Endodermal cell (in vitro differentiated cells): ENCODE data around the gene MEIKIN. TPM values are rescaled to one million over a fixed set of nuclear protein-coding genes. Genes with fewer than 3 reads are reported as not detected.

Experiments used
- DNase-seq: peaks from one replicate; pipeline ENCODE4 v3.0.0-alpha.2; 2017
- H3K27ac ChIP-seq: 2 replicates; pipeline ENCODE4 v1.5.1; 2013; ENCODE audit warnings: mild to moderate bottlenecking, low read depth, low read length, moderate library complexity
- H3K27me3 ChIP-seq: 2 replicates; pipeline ENCODE4 v1.6.1; 2013; ENCODE audit warnings: mild to moderate bottlenecking, low read length, moderate library complexity; ENCODE audit not compliant: insufficient read depth, control insufficient read depth, poor library complexity, severe bottlenecking
- H3K36me3 ChIP-seq: 2 replicates; pipeline ENCODE4 v1.7.0; 2013; ENCODE audit warnings: mild to moderate bottlenecking, low read length, moderate library complexity; ENCODE audit not compliant: control insufficient read depth, insufficient read depth
- H3K4me1 ChIP-seq: one replicate; pipeline ENCODE4 v1.7.0; 2013; ENCODE audit warnings: low read length; ENCODE audit not compliant: control insufficient read depth, insufficient read depth
- H3K4me3 ChIP-seq: 2 replicates; pipeline ENCODE4 v1.5.1; 2013; ENCODE audit warnings: mild to moderate bottlenecking, low read length, moderate library complexity
- H3K9ac ChIP-seq: 2 replicates; pipeline ENCODE4 v1.6.1; 2013; ENCODE audit warnings: mild to moderate bottlenecking, low read length, moderate library complexity; ENCODE audit not compliant: poor library complexity, severe bottlenecking; ENCODE audit errors: extremely low read depth
- H3K9me3 ChIP-seq: 2 replicates; pipeline ENCODE4 v1.6.1; 2013; ENCODE audit warnings: mild to moderate bottlenecking, low read length, moderate library complexity; ENCODE audit not compliant: control insufficient read depth
- H3K27ac Mint-ChIP-seq: 2 replicates; pipeline ENCODE4 v1.8.0; 2020; ENCODE audit warnings: mixed read lengths
- H3K27me3 Mint-ChIP-seq: 2 replicates; pipeline ENCODE4 v1.8.0; 2021; ENCODE audit warnings: mild to moderate bottlenecking, mixed read lengths; ENCODE audit not compliant: insufficient read depth
- H3K36me3 Mint-ChIP-seq: 2 replicates; pipeline ENCODE4 v1.8.0; 2020; ENCODE audit warnings: low read depth, mixed read lengths
- H3K4me1 Mint-ChIP-seq: 2 replicates; pipeline ENCODE4 v1.8.0; 2020; ENCODE audit warnings: mixed read lengths
- H3K4me3 Mint-ChIP-seq: 2 replicates; pipeline ENCODE4 v1.8.0; 2020; ENCODE audit warnings: mild to moderate bottlenecking, moderate library complexity, mixed read lengths
- H3K9me3 Mint-ChIP-seq: 2 replicates; pipeline ENCODE4 v1.8.0; 2020; ENCODE audit warnings: mild to moderate bottlenecking, mixed read lengths
- WGBS, 2 experiments: methylation state at CpG; one replicate each; pipeline versions ENCODE4 v1.1.5 to v1.1.7; 2013; ENCODE audit warnings: missing lambda C conversion rate in 2 of 2, mixed read lengths in 1 of 2; ENCODE audit not compliant: insufficient coverage in 1 of 2, insufficient read length in 1 of 2; 5-methylcytosine and 5-hydroxymethylcytosine counted together
- total RNA-seq, 2 donors: library from RNA; stranded (reverse); fragmentation: NEBNext Ultra II Directional in 1 of 2; extraction: Animal tissue kit (Norgen Biotek cat#: 25700) in 1 of 2; gene quantifications; 2 replicates in 1 of 2; 3 replicates in 1 of 2; pipeline ENCODE4 v1.2.1, GENCODE V29; 2021
- TF ChIP-seq, protein P1 (sequence below): fragments of 200-600 bp; sonication (generic); conservative IDR thresholded peaks from 2 replicates; pipeline ENCODE4 v1.5.0; 2021; ENCODE audit warnings: antibody characterized with exemption, mild to moderate bottlenecking

MEIKIN gene
- total RNA-seq, 2 donors from 2014 or later = not detected

DNA sequence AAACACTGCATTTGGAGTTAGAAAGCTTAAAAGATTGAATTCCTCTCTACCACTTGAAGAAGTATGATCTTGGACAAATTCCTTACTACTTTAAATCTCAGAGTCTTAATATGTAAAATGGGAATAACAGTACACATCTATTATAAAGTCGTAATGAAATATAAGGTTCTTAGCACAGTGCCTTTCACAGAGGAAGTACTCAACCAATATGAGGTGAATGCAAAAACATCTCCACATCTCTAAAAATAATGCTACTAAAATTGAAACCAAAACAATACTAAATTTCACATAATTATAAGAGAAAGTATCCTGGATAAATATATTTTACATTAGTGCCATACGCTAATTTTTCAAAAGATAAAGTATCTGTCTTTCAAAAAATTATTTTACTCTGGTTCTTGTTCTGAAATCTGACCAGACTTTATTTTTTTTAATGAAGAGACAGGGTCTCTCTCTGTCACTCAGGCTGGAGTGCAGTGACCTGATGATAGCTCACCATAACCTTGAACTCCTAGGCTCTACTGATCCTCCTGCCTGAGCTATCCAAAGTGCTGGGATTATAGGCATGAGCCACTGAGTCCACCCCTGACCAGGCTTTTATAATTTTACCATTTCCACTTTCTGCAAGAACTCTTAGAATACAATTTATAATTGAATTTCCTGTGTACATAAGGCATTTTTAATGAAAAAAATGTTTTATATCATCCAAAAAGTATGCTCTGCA lies 127.3 kb downstream of the MEIKIN start:
- no peaks in the 10 kb centered on the region for H3K9me3 Mint-ChIP-seq

DNA sequence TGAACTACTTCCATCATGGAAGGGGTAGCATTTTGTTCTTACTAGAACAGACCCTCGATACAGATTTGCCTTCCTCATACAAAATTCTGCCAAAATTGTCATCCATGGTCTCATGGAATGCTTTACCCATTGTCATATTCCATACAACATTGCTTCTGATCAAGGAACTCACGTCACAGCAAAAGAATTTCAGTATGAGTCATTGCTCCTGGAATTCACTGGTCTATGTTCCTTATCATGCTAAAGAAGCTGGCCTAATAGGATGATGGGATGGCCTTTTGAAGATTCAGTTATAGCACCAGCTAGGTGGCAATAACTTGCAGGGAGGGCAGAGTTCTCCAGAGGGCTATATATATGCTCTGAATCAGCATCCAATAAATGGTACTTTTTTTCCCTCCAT lies 130.5 kb downstream of the MEIKIN start:
- TF ChIP-seq, protein P1, sequence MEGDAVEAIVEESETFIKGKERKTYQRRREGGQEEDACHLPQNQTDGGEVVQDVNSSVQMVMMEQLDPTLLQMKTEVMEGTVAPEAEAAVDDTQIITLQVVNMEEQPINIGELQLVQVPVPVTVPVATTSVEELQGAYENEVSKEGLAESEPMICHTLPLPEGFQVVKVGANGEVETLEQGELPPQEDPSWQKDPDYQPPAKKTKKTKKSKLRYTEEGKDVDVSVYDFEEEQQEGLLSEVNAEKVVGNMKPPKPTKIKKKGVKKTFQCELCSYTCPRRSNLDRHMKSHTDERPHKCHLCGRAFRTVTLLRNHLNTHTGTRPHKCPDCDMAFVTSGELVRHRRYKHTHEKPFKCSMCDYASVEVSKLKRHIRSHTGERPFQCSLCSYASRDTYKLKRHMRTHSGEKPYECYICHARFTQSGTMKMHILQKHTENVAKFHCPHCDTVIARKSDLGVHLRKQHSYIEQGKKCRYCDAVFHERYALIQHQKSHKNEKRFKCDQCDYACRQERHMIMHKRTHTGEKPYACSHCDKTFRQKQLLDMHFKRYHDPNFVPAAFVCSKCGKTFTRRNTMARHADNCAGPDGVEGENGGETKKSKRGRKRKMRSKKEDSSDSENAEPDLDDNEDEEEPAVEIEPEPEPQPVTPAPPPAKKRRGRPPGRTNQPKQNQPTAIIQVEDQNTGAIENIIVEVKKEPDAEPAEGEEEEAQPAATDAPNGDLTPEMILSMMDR = no peak
- H3K4me1 Mint-ChIP-seq = peaks cover 3% of the 10 kb centered on the region
- no peak overlapping the region for H3K27ac Mint-ChIP-seq
- no peaks in the 10 kb centered on the region for H3K36me3 Mint-ChIP-seq
- no peak overlapping the region for H3K4me3 Mint-ChIP-seq
- no peak overlapping the region for H3K4me3 ChIP-seq
- no peak for DNase-seq
- H3K27me3 Mint-ChIP-seq = no peaks in the 10 kb centered on the region
- no peaks in the 10 kb centered on the region for H3K4me1 ChIP-seq
- no peak overlapping the region for H3K27ac ChIP-seq
- H3K9me3 Mint-ChIP-seq = no peaks in the 10 kb centered on the region
- H3K36me3 ChIP-seq = no peaks in the 10 kb centered on the region
- 68 to 100% methylated on average over 1 to 2 of the region's 2 CpGs for WGBS, 2 experiments
- no peaks in the 10 kb centered on the region for H3K9me3 ChIP-seq
- no peaks in the 10 kb centered on the region for H3K27me3 ChIP-seq
- H3K9ac ChIP-seq = no peak overlapping the region

More for the DNA sequence above, 127.3 kb downstream of the MEIKIN start:
- H3K27me3 Mint-ChIP-seq = no peaks in the 10 kb centered on the region
- 100% methylated on average over 2 of the region's 2 CpGs; no CpG with 5 or more reads in 1 of the 2 experiments for WGBS, 2 experiments
- H3K36me3 Mint-ChIP-seq = no peaks in the 10 kb centered on the region
- Histone ChIP-seq H3K4me3 (no peak overlapping the region), H3K4me1 (no peaks in the 10 kb centered on the region), H3K36me3 (no peaks in the 10 kb centered on the region), H3K9me3 (no peaks in the 10 kb centered on the region), H3K27ac (no peak overlapping the region), H3K9ac (no peak overlapping the region), H3K27me3 (no peaks in the 10 kb centered on the region)
- TF ChIP-seq, protein P1 = no peak
- no peak overlapping the region for H3K27ac Mint-ChIP-seq
- no peak for DNase-seq
- no peak overlapping the region for H3K4me3 Mint-ChIP-seq
- peaks cover 3% of the 10 kb centered on the region for H3K4me1 Mint-ChIP-seq

- Mint-ChIP-seq H3K27ac (no peak overlapping the region), H3K27me3 (no peaks in the 10 kb centered on the region), H3K4me3 (no peak overlapping the region), H3K4me1 (peaks cover 3% of the 10 kb centered on the region), H3K36me3 (no peaks in the 10 kb centered on the region), H3K9me3 (no peaks in the 10 kb centered on the region)
- Histone ChIP-seq H3K4me3 (no peak overlapping the region), H3K9me3 (no peaks in the 10 kb centered on the region), H3K4me1 (no peaks in the 10 kb centered on the region), H3K27me3 (no peaks in the 10 kb centered on the region), H3K36me3 (no peaks in the 10 kb centered on the region), H3K9ac (no peak overlapping the region), H3K27ac (no peak overlapping the region)
- WGBS, 2 experiments = 86 to 91% methylated on average over 3 to 4 of the region's 4 CpGs
- no peak for DNase-seq
- TF ChIP-seq, protein P1 = no peak
Observed at GRCh38 chr5:131812371-131813160, 132.9 kb downstream of the MEIKIN start.
